Lung (tissue), 12 donors: ENCODE results near the gene TBX2. TPM values are rescaled to one million over a fixed set of nuclear protein-coding genes. Genes with fewer than 3 reads are reported as not detected.

Experiments used
- ATAC-seq: fragments of 200-7000 bp; cut with Tn5 transposase; one replicate; pipeline ENCODE4 v1.9.1; 2020; ENCODE audit warnings: moderate number of reproducible peaks; ENCODE audit not compliant: insufficient read depth, low FRiP score
- DNase-seq, 3 donors: peaks; one replicate each; pipeline ENCODE4 v3.0.0-alpha.2; 2013 to 2017
- H3K27ac ChIP-seq, 2 donors: one replicate each; pipeline ENCODE4 v1.5.1; 2013; ENCODE audit warnings: mild to moderate bottlenecking in 2 of 2, moderate library complexity in 2 of 2, control low read depth in 1 of 2, inconsistent platforms in 1 of 2, low read depth in 1 of 2, low read length in 1 of 2
- H3K27me3 ChIP-seq, 3 donors: one replicate each; pipeline ENCODE4 v1.5.1; 2013; ENCODE audit warnings: low read length in 2 of 3; ENCODE audit not compliant: control insufficient read depth in 3 of 3, insufficient read depth in 3 of 3
- H3K36me3 ChIP-seq, 4 donors: one replicate each; pipeline ENCODE4 v1.5.1; 2013; ENCODE audit warnings: low read length in 4 of 4, mild to moderate bottlenecking in 1 of 4, moderate library complexity in 1 of 4; ENCODE audit not compliant: control insufficient read depth in 4 of 4, insufficient read depth in 4 of 4
- H3K4me1 ChIP-seq, 5 donors: one replicate each; pipeline ENCODE4 v1.5.1; 2013; ENCODE audit warnings: low read length in 5 of 5, mild to moderate bottlenecking in 2 of 5, moderate library complexity in 1 of 5; ENCODE audit not compliant: control insufficient read depth in 5 of 5, insufficient read depth in 5 of 5
- H3K4me3 ChIP-seq: one replicate; pipeline ENCODE4 v1.5.1; 2013; ENCODE audit warnings: mild to moderate bottlenecking, control low read depth, moderate library complexity
- H3K9ac ChIP-seq, 2 donors: one replicate each; pipeline ENCODE4 v1.5.1; 2013; ENCODE audit warnings: low read length in 2 of 2, control low read depth in 1 of 2; ENCODE audit not compliant: insufficient read depth in 1 of 2
- H3K9me3 ChIP-seq, 4 donors: one replicate each; pipeline ENCODE4 v1.5.1; 2013; ENCODE audit warnings: low read length in 3 of 4, mild to moderate bottlenecking in 1 of 4, moderate library complexity in 1 of 4; ENCODE audit not compliant: control insufficient read depth in 4 of 4, insufficient read depth in 3 of 4
- CTCF ChIP-seq: IDR thresholded peaks from 2 replicates; pipeline ENCODE4 v1.5.1; 2012; ENCODE audit warnings: mild to moderate bottlenecking; ENCODE audit errors: control extremely low read depth, extremely low read depth
- WGBS, 2 donors: extraction: QIAGEN DNeasy Blood & Tissue Kit; methylation state at CpG; one replicate each; pipeline ENCODE4 v1.1.7; 2013; 5-methylcytosine and 5-hydroxymethylcytosine counted together
- polyA plus RNA-seq, 2 donors: library from polyadenylated mRNA; stranded (reverse); fragments of 200-250 nt; gene quantifications; one replicate each; pipeline ENCODE4 v1.2.1, GENCODE V29; 2013
- total RNA-seq, 2 donors: library from RNA; depleted of rRNA in 1 of 2; stranded (reverse); fragments of >200 nt in 1 of 2; gene quantifications; one replicate each; pipeline ENCODE4 v1.2.1, GENCODE V29; 2014 to 2021
- donor health status: control.
- donor health status: control.
- donor health status: Bipolar disorder and iron deficiency.
- donor health status: healthy.
- donor health status: DM: yes; HTN: yes; CAD: no.

TBX2 gene
- total and polyA plus RNA-seq, 4 donors: 44.5 to 155 (median 79.2) TPM

GRCh38 chr17:61401389-61402072 is 1.9 kb downstream of the TBX2 start:
- no peak for TF ChIP-seq CTCF
- peak overlapping the region; percentile 90 to 91 for H3K9ac ChIP-seq
- H3K9me3 ChIP-seq: peaks cover 0 to 9% (median 0%) of the 10 kb centered on the region in 4 donors
- H3K4me3 ChIP-seq: peak overlapping the region; percentile 87
- 14 to 35% methylated on average over 25 of the region's 25 CpGs for WGBS, 2 donors
- peaks cover 0 to 42% (median 4%) of the 10 kb centered on the region in 3 donors for H3K27me3 ChIP-seq
- ATAC-seq (no peak), DNase-seq (peak in 2 of 3 donors; percentile 42 to 53)
- H3K4me1 ChIP-seq: peaks cover 0 to 18% (median 13%) of the 10 kb centered on the region in 5 donors
- H3K36me3 ChIP-seq: peaks cover 0 to 75% (median 29%) of the 10 kb centered on the region in 4 donors
- H3K27ac ChIP-seq: peak overlapping the region in 1 of 2 donors; percentile 81

GRCh38 chr17:61402073-61402541 is 2.5 kb downstream of the TBX2 start:
- Histone ChIP-seq H3K27ac (peak overlapping the region in 1 of 2 donors; percentile 81), H3K9me3 (peaks cover 0 to 9% (median 0%) of the 10 kb centered on the region in 4 donors), H3K36me3 (peaks cover 0 to 79% (median 31%) of the 10 kb centered on the region in 4 donors), H3K9ac (peak overlapping the region; percentile 91 to 94), H3K4me3 (peak overlapping the region; percentile 87), H3K27me3 (peaks cover 0 to 43% (median 4%) of the 10 kb centered on the region in 3 donors), H3K4me1 (peaks cover 0 to 20% (median 18%) of the 10 kb centered on the region in 5 donors)
- 19 to 36% methylated on average over 10 to 11 of the region's 11 CpGs for WGBS, 2 donors
- TF ChIP-seq CTCF: no peak
- DNase-seq (peak; percentile 69 to 83 (median 78)), ATAC-seq (no peak)

- TF ChIP-seq CTCF: no peak
- peak; percentile 46 to 59 (median 56) for DNase-seq
- Histone ChIP-seq H3K9ac (peak overlapping the region; percentile 91 to 94), H3K4me3 (peak overlapping the region; percentile 68), H3K9me3 (peaks cover 0 to 9% (median 0%) of the 10 kb centered on the region in 4 donors), H3K4me1 (peaks cover 0 to 30% (median 14%) of the 10 kb centered on the region in 5 donors), H3K27ac (peak overlapping the region in 1 of 2 donors; percentile 90), H3K27me3 (peaks cover 0 to 41% (median 4%) of the 10 kb centered on the region in 3 donors), H3K36me3 (peaks cover 0 to 81% (median 35%) of the 10 kb centered on the region in 4 donors)
- no peak for ATAC-seq
- WGBS, 2 donors: 14 to 26% methylated on average over 48 to 55 of the region's 55 CpGs
Observed at GRCh38 chr17:61402978-61403800, 3.5 kb downstream of the TBX2 start.
